PC-9 (cell line): ENCODE data around the gene ARPC1A. TPM values are rescaled to one million over a fixed set of nuclear protein-coding genes. Genes with fewer than 3 reads are reported as not detected.

Experiments
- BruUV-seq: library from RNA; stranded (reverse); fragments of 400-500 nt; replicated peaks from 2 replicates; lab custom pipeline; 2021; lab: Mats Ljungman, UMichigan
- CTCF ChIA-PET: fragments of 300-600 bp; sonication (Branson Sonifier 250); formaldehyde crosslinking; loops from one replicate; lab custom pipeline; 2022; ENCODE audit warnings: antibody characterized with exemption; lab: Charles Lee
- POLR2A ChIA-PET: fragments of 300-600 bp; sonication (Branson Sonifier 250); formaldehyde crosslinking; loops from one replicate; lab custom pipeline; 2022; ENCODE audit warnings: antibody characterized with exemption; ENCODE audit not compliant: unreplicated experiment; lab: Charles Lee
- DNase-seq, 2 experiments: peaks; one replicate each; pipeline versions ENCODE4 v3.0.0 to v3.0.0-alpha.2; 2015 to 2022; ENCODE audit warnings: mixed read lengths in 1 of 2
- H2AFZ ChIP-seq: fragments of 200-600 bp; sonication (generic); 2 replicates; pipeline ENCODE4 v1.8.1; 2017; ENCODE audit warnings: antibody characterized with exemption
- H3F3A ChIP-seq: fragments of 200-600 bp; sonication (generic); 2 replicates; pipeline ENCODE4 v1.8.1; 2017; ENCODE audit warnings: antibody characterized with exemption, mild to moderate bottlenecking, low read depth; ENCODE audit not compliant: insufficient read depth
- H3K27ac ChIP-seq: fragments of 200-600 bp; sonication (generic); 2 replicates; pipeline ENCODE4 v1.6.1; 2016; ENCODE audit warnings: mixed run types
- H3K27me3 ChIP-seq: fragments of 200-600 bp; sonication (generic); 2 replicates; pipeline ENCODE4 v1.6.1; 2016; ENCODE audit warnings: low read depth, mixed run types; ENCODE audit not compliant: insufficient read depth
- H3K36me3 ChIP-seq: fragments of 200-600 bp; sonication (generic); 2 replicates; pipeline ENCODE4 v1.6.1; 2016; ENCODE audit warnings: low read depth, mixed run types
- H3K4me1 ChIP-seq: fragments of 200-600 bp; sonication (generic); replicated peaks from 2 replicates; pipeline ENCODE4 v1.6.1; 2016; ENCODE audit warnings: mixed run types; ENCODE audit not compliant: insufficient read depth
- H3K4me2 ChIP-seq: fragments of 200-600 bp; sonication (generic); 2 replicates; pipeline ENCODE4 v1.6.1; 2017; ENCODE audit warnings: mixed run types
- H3K4me3 ChIP-seq: fragments of 200-600 bp; sonication (generic); 2 replicates; pipeline ENCODE4 v1.6.1; 2016; ENCODE audit warnings: mixed run types
- H3K79me2 ChIP-seq: fragments of 200-600 bp; sonication (generic); 2 replicates; pipeline ENCODE4 v1.6.1; 2017; ENCODE audit warnings: low read depth, mixed run types
- H3K9me2 ChIP-seq: fragments of 200-600 bp; sonication (generic); 2 replicates; pipeline ENCODE4 v1.8.1; 2017; ENCODE audit warnings: mild to moderate bottlenecking; ENCODE audit not compliant: insufficient read depth
- H3K9me3 ChIP-seq: fragments of 200-600 bp; sonication (generic); 2 replicates; pipeline ENCODE4 v1.8.1; 2016; ENCODE audit warnings: low read depth; ENCODE audit not compliant: insufficient read depth
- H4K20me1 ChIP-seq: fragments of 200-600 bp; sonication (generic); 2 replicates; pipeline ENCODE4 v1.8.1; 2017; ENCODE audit not compliant: insufficient read depth
- CTCF ChIP-seq: fragments of 200-600 bp; sonication (generic); conservative IDR thresholded peaks from 2 replicates; pipeline ENCODE4 v1.6.1; 2017; ENCODE audit warnings: mixed run types, antibody characterized with exemption, mild to moderate bottlenecking, moderate library complexity
- EZH2 ChIP-seq: fragments of 200-600 bp; sonication (generic); IDR thresholded peaks from 2 replicates; pipeline ENCODE4 v1.8.0; 2017; ENCODE audit warnings: antibody characterized with exemption, low read depth
- intact Hi-C: fragments of 100-400 bp; cut with micrococcal nuclease; formaldehyde crosslinking; loops from one replicate; pipeline ENCODE4 v1.10.0; 2022; ENCODE audit not compliant: unreplicated experiment
- total RNA-seq: library from RNA; stranded (reverse); gene quantifications from 2 replicates; pipeline ENCODE4 v1.2.3, GENCODE V29; 2021

The ARPC1A gene
- total RNA-seq, 1 experiment from 2014 or later, result 305 TPM

GRCh38 chr7:99393355-99394187 lies 67.9 kb downstream of the ARPC1A start:
- no TSS peak for BruUV-seq
- no peak overlapping the region for H3K4me2 ChIP-seq
- H3K27me3 ChIP-seq, result no peaks in the 10 kb centered on the region
- H3K36me3 ChIP-seq, result peaks cover 15% of the 10 kb centered on the region; the same call in 1 of the 2 replicates
- H3K79me2 ChIP-seq, result no peaks in the 10 kb centered on the region
- intact Hi-C loops, result no loop called here
- DNase-seq, result no peak
- no peaks in the 10 kb centered on the region for H3K9me2 ChIP-seq
- no peak overlapping the region for H3K27ac ChIP-seq
- POLR2A ChIA-PET, result no interaction called here
- CTCF ChIA-PET, result interaction anchor here (0.5 to 0.6 kb wide), 2 partner anchors 18 to 23 kb away, joined by 3 to 13 read pairs; no protein-coding TSS in a partner anchor
- TF ChIP-seq EZH2 (no peak), CTCF (no peak)
- no peaks in the 10 kb centered on the region for H3K9me3 ChIP-seq
- peaks cover 34% of the 10 kb centered on the region for H3F3A ChIP-seq
- peaks cover 23% of the 10 kb centered on the region for H4K20me1 ChIP-seq
- H3K4me1 ChIP-seq, result no peaks in the 10 kb centered on the region
- H2AFZ ChIP-seq, result no peak overlapping the region
- no peak overlapping the region for H3K4me3 ChIP-seq

GRCh38 chr7:99394188-99394502 lies 68.4 kb downstream of the ARPC1A start:
- no peak for TF ChIP-seq CTCF
- TF ChIP-seq EZH2, result no peak
- peaks cover 28% of the 10 kb centered on the region for H4K20me1 ChIP-seq
- H3K9me3 ChIP-seq, result no peaks in the 10 kb centered on the region
- H2AFZ ChIP-seq, result no peak overlapping the region
- H3K9me2 ChIP-seq, result no peaks in the 10 kb centered on the region
- DNase-seq, result no peak
- ChIA-PET CTCF (interaction anchor here (0.6 kb wide), 1 partner anchor 24 kb away, joined by 13 read pairs; no protein-coding TSS in a partner anchor), POLR2A (no interaction called here)
- no peak overlapping the region for H3K4me3 ChIP-seq
- H3K27ac ChIP-seq, result no peak overlapping the region
- BruUV-seq, result no TSS peak
- no peaks in the 10 kb centered on the region for H3K27me3 ChIP-seq
- no peak overlapping the region for H3K4me2 ChIP-seq
- H3K36me3 ChIP-seq, result peaks cover 20% of the 10 kb centered on the region; the same call in 1 of the 2 replicates
- peaks cover 34% of the 10 kb centered on the region for H3F3A ChIP-seq
- intact Hi-C loops, result no loop called here
- no peaks in the 10 kb centered on the region for H3K4me1 ChIP-seq
- no peaks in the 10 kb centered on the region for H3K79me2 ChIP-seq

DNA sequence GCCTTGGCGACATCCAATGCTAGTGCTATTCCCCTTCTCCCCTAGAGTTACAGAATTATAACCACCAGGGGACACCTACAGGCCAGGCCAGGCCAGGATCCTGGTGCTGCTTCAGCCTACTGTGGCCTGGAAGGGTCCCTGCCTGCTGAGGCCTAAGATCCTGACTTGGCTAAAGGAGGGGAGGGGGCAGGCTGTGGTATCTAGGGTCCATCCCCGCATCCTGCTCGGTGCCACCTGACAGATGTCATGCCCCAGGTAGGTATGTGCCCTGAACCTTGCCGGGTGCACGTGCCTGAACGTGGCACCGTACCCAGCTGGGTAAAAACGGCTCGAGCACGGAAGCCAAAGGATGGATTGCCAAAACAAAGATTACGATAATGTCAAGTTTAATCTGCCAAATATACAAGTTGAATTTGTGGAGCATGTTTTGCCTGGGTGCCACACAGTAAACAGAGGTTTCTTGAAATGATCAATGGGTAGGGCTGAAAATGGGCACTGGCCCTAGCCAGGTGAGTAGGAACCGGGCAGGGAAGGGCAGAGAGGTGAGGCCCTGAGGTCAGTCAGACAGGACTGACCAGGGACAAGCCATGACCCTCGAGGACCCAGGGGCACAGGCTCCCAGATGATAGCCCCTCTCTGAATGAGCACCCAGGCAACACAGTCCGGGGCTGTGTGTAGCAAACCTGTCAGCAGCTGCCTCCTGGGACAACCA lies 70.1 kb downstream of the ARPC1A start:
- Histone ChIP-seq H4K20me1 (peaks cover 31% of the 10 kb centered on the region), H3K9me3 (no peaks in the 10 kb centered on the region), H3K79me2 (no peaks in the 10 kb centered on the region), H3K4me1 (no peaks in the 10 kb centered on the region), H3K9me2 (no peaks in the 10 kb centered on the region), H2AFZ (no peak overlapping the region), H3F3A (peaks cover 43% of the 10 kb centered on the region), H3K27ac (no peak overlapping the region), H3K4me2 (no peak overlapping the region), H3K27me3 (no peaks in the 10 kb centered on the region), H3K36me3 (peaks cover 28% of the 10 kb centered on the region), H3K4me3 (no peak overlapping the region)
- TF ChIP-seq CTCF (no peak), EZH2 (no peak)
- CTCF ChIA-PET, result no interaction called here
- POLR2A ChIA-PET, result no interaction called here
- intact Hi-C loops, result no loop called here
- TSS peak; percentile 50 for BruUV-seq
- DNase-seq, result no peak
